ENCODE results near the gene MED12L.

MED12L gene

GRCh38 chr3:151133917-151134450, 48.5 kb downstream of the MED12L start:
- TF ChIP-seq CTCF (IDR thresholded peaks at IDR 0.05; ENCODE audit: low read depth, low read length), result no peak
- Histone ChIP-seq H3K27ac (no peak overlapping the region), H3K9me3 (ENCODE audit: severe bottlenecking) (peaks cover 3% of the 10 kb centered on the region), H3K36me3 (no peaks in the 10 kb centered on the region), H3K4me3 (ENCODE audit: low read depth, low read length) (no peak overlapping the region), H3K27me3 (ENCODE audit: insufficient read depth, low read depth, severe bottlenecking) (peaks cover 8% of the 10 kb centered on the region)
- no peak for DNase-seq

- H3K4me3 ChIP-seq (ENCODE audit: low read depth, low read length), result no peak overlapping the region
- peaks cover 3% of the 10 kb centered on the region for H3K9me3 ChIP-seq (ENCODE audit: severe bottlenecking)
- no peak for DNase-seq
- no peaks in the 10 kb centered on the region for H3K36me3 ChIP-seq
- H3K27ac ChIP-seq, result no peak overlapping the region
- peaks cover 12% of the 10 kb centered on the region for H3K27me3 ChIP-seq (ENCODE audit: insufficient read depth, low read depth, severe bottlenecking)
- TF ChIP-seq CTCF (IDR thresholded peaks at IDR 0.05; ENCODE audit: low read depth, low read length), result no peak
Observed at GRCh38 chr3:151135541-151136337, 50.3 kb downstream of the MED12L start.

- no peak for DNase-seq
- Histone ChIP-seq H3K36me3 (no peaks in the 10 kb centered on the region), H3K4me3 (ENCODE audit: low read depth, low read length) (no peak overlapping the region), H3K27ac (no peak overlapping the region), H3K27me3 (ENCODE audit: insufficient read depth, low read depth, severe bottlenecking) (peaks cover 20% of the 10 kb centered on the region), H3K9me3 (ENCODE audit: severe bottlenecking) (no peaks in the 10 kb centered on the region)
- TF ChIP-seq CTCF (IDR thresholded peaks at IDR 0.05; ENCODE audit: low read depth, low read length), result no peak
Observed at GRCh38 chr3:151142929-151143328, 57.5 kb downstream of the MED12L start.

GRCh38 chr3:151144016-151144415, 58.6 kb downstream of the MED12L start:
- Histone ChIP-seq H3K9me3 (ENCODE audit: severe bottlenecking) (no peaks in the 10 kb centered on the region), H3K27me3 (ENCODE audit: insufficient read depth, low read depth, severe bottlenecking) (peaks cover 20% of the 10 kb centered on the region), H3K27ac (no peak overlapping the region), H3K4me3 (ENCODE audit: low read depth, low read length) (no peak overlapping the region), H3K36me3 (no peaks in the 10 kb centered on the region)
- no peak for TF ChIP-seq CTCF (IDR thresholded peaks at IDR 0.05; ENCODE audit: low read depth, low read length)
- DNase-seq, result no peak

GRCh38 chr3:151144760-151145159, 59.3 kb downstream of the MED12L start:
- Histone ChIP-seq H3K36me3 (no peaks in the 10 kb centered on the region), H3K4me3 (ENCODE audit: low read depth, low read length) (no peak overlapping the region), H3K9me3 (ENCODE audit: severe bottlenecking) (no peaks in the 10 kb centered on the region), H3K27me3 (ENCODE audit: insufficient read depth, low read depth, severe bottlenecking) (peaks cover 17% of the 10 kb centered on the region), H3K27ac (no peak overlapping the region)
- TF ChIP-seq CTCF (IDR thresholded peaks at IDR 0.05; ENCODE audit: low read depth, low read length), result no peak
- DNase-seq, result no peak

All from WERI-Rb-1 (cell line).